ENCODE data around the gene NAP1L5. TPM values are rescaled to one million over a fixed set of nuclear protein-coding genes. Genes with fewer than 3 reads are reported as not detected.

Gene NAP1L5
- total RNA-seq, 1 donor from 2014 or later: 4.7 TPM

DNA sequence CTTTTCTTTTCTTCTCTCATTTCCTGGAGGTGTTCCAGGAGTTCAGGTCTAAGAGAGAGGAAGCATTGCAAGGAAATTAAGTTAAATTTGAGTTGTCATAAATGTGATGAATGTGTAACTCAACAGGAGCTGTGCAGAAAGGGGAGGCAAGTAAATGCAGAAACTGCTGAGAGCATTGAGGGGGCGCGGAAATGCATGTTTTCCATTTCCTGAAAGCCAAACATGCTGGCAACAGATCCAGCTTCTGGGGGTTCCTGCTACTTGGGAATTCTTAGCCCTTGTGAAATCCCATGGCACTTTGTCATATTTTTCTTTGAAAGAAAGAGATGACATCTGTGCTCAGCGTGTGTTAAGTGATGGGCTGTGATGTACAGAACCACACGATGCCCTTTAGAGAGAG, 33.8 kb upstream of the NAP1L5 start:
- no peaks in the 10 kb centered on the region for H3K4me1 ChIP-seq (ENCODE audit: insufficient read depth, low read length)
- Mint-ChIP-seq H3K4me1 (ENCODE audit: low read depth, unreplicated experiment) (peaks cover 1% of the 10 kb centered on the region), H3K27ac (ENCODE audit: unreplicated experiment) (no peak overlapping the region), H3K9me3 (ENCODE audit: unreplicated experiment) (no peaks in the 10 kb centered on the region), H3K27me3 (ENCODE audit: low read depth, unreplicated experiment) (no peaks in the 10 kb centered on the region), H3K4me3 (ENCODE audit: unreplicated experiment) (no peak overlapping the region), H3K36me3 (ENCODE audit: low read depth, unreplicated experiment) (peaks cover 15% of the 10 kb centered on the region)
- H3K79me2 ChIP-seq (ENCODE audit: insufficient read depth, low read length): no peaks in the 10 kb centered on the region
- TF ChIP-seq, protein P1, sequence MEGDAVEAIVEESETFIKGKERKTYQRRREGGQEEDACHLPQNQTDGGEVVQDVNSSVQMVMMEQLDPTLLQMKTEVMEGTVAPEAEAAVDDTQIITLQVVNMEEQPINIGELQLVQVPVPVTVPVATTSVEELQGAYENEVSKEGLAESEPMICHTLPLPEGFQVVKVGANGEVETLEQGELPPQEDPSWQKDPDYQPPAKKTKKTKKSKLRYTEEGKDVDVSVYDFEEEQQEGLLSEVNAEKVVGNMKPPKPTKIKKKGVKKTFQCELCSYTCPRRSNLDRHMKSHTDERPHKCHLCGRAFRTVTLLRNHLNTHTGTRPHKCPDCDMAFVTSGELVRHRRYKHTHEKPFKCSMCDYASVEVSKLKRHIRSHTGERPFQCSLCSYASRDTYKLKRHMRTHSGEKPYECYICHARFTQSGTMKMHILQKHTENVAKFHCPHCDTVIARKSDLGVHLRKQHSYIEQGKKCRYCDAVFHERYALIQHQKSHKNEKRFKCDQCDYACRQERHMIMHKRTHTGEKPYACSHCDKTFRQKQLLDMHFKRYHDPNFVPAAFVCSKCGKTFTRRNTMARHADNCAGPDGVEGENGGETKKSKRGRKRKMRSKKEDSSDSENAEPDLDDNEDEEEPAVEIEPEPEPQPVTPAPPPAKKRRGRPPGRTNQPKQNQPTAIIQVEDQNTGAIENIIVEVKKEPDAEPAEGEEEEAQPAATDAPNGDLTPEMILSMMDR (IDR thresholded peaks at IDR 0.05; ENCODE audit: insufficient read depth, low read depth, low read length): no peak
- TF ChIP-seq EZH2 (IDR thresholded peaks at IDR 0.05; ENCODE audit: insufficient read depth, low read length): no peak
- no peak for FAIRE-seq
- DNase-seq (ENCODE audit: low read depth): no peak
- no peak overlapping the region for H3K4me2 ChIP-seq (ENCODE audit: low read length)
- H3K4me3 ChIP-seq (ENCODE audit: insufficient read depth, low read depth, low read length): no peak overlapping the region
- H3K9ac ChIP-seq (ENCODE audit: low read length): no peak overlapping the region
- H3K27ac ChIP-seq (ENCODE audit: low read depth, low read length): no peak overlapping the region
- no peaks in the 10 kb centered on the region for H4K20me1 ChIP-seq (ENCODE audit: insufficient read depth, low read length)
- H3K9me3 ChIP-seq (ENCODE audit: insufficient read depth, low read depth, low read length): no peaks in the 10 kb centered on the region
- no peaks in the 10 kb centered on the region for H3K27me3 ChIP-seq (ENCODE audit: insufficient read depth, low read length)
- no peak overlapping the region for H2AFZ ChIP-seq (ENCODE audit: low read depth, low read length)
- H3K36me3 ChIP-seq (ENCODE audit: insufficient read depth, low read length): peaks cover 11% of the 10 kb centered on the region

- no peaks in the 10 kb centered on the region for H3K79me2 ChIP-seq (ENCODE audit: insufficient read depth, low read length)
- no peak overlapping the region for H3K4me3 Mint-ChIP-seq (ENCODE audit: unreplicated experiment)
- H3K36me3 ChIP-seq (ENCODE audit: insufficient read depth, low read length): peaks cover 11% of the 10 kb centered on the region
- H3K9me3 Mint-ChIP-seq (ENCODE audit: unreplicated experiment): no peaks in the 10 kb centered on the region
- TF ChIP-seq, protein P1 (IDR thresholded peaks at IDR 0.05; ENCODE audit: insufficient read depth, low read depth, low read length): no peak
- no peak for TF ChIP-seq EZH2 (IDR thresholded peaks at IDR 0.05; ENCODE audit: insufficient read depth, low read length)
- peaks cover 1% of the 10 kb centered on the region for H3K4me1 Mint-ChIP-seq (ENCODE audit: low read depth, unreplicated experiment)
- no peaks in the 10 kb centered on the region for H3K9me3 ChIP-seq (ENCODE audit: insufficient read depth, low read depth, low read length)
- H3K27ac ChIP-seq (ENCODE audit: low read depth, low read length): no peak overlapping the region
- no peak overlapping the region for H3K27ac Mint-ChIP-seq (ENCODE audit: unreplicated experiment)
- H3K27me3 Mint-ChIP-seq (ENCODE audit: low read depth, unreplicated experiment): no peaks in the 10 kb centered on the region
- no peak overlapping the region for H3K4me2 ChIP-seq (ENCODE audit: low read length)
- no peak overlapping the region for H3K4me3 ChIP-seq (ENCODE audit: insufficient read depth, low read depth, low read length)
- H3K27me3 ChIP-seq (ENCODE audit: insufficient read depth, low read length): no peaks in the 10 kb centered on the region
- no peaks in the 10 kb centered on the region for H3K4me1 ChIP-seq (ENCODE audit: insufficient read depth, low read length)
- no peaks in the 10 kb centered on the region for H4K20me1 ChIP-seq (ENCODE audit: insufficient read depth, low read length)
- H3K36me3 Mint-ChIP-seq (ENCODE audit: low read depth, unreplicated experiment): peaks cover 15% of the 10 kb centered on the region
- no peak overlapping the region for H3K9ac ChIP-seq (ENCODE audit: low read length)
- DNase-seq (ENCODE audit: low read depth) (no peak), FAIRE-seq (no peak)
- no peak overlapping the region for H2AFZ ChIP-seq (ENCODE audit: low read depth, low read length)
These were observed 33.2 kb upstream of the NAP1L5 start for GRCh38 chr4:88730811-88731210.

- Histone ChIP-seq H2AFZ (ENCODE audit: low read depth, low read length) (no peak overlapping the region), H3K4me3 (ENCODE audit: insufficient read depth, low read depth, low read length) (no peak overlapping the region), H4K20me1 (ENCODE audit: insufficient read depth, low read length) (no peaks in the 10 kb centered on the region), H3K9ac (ENCODE audit: low read length) (no peak overlapping the region), H3K27ac (ENCODE audit: low read depth, low read length) (no peak overlapping the region), H3K79me2 (ENCODE audit: insufficient read depth, low read length) (no peaks in the 10 kb centered on the region), H3K4me2 (ENCODE audit: low read length) (no peak overlapping the region), H3K27me3 (ENCODE audit: insufficient read depth, low read length) (no peaks in the 10 kb centered on the region), H3K9me3 (ENCODE audit: insufficient read depth, low read depth, low read length) (no peaks in the 10 kb centered on the region), H3K4me1 (ENCODE audit: insufficient read depth, low read length) (no peaks in the 10 kb centered on the region), H3K36me3 (ENCODE audit: insufficient read depth, low read length) (peaks cover 11% of the 10 kb centered on the region)
- H3K4me1 Mint-ChIP-seq (ENCODE audit: low read depth, unreplicated experiment): peaks cover 1% of the 10 kb centered on the region
- TF ChIP-seq, protein P1 (IDR thresholded peaks at IDR 0.05; ENCODE audit: insufficient read depth, low read depth, low read length): no peak
- no peak for TF ChIP-seq EZH2 (IDR thresholded peaks at IDR 0.05; ENCODE audit: insufficient read depth, low read length)
- FAIRE-seq (no peak), DNase-seq (ENCODE audit: low read depth) (no peak)
- no peaks in the 10 kb centered on the region for H3K27me3 Mint-ChIP-seq (ENCODE audit: low read depth, unreplicated experiment)
- no peak overlapping the region for H3K4me3 Mint-ChIP-seq (ENCODE audit: unreplicated experiment)
- H3K27ac Mint-ChIP-seq (ENCODE audit: unreplicated experiment): no peak overlapping the region
- peaks cover 15% of the 10 kb centered on the region for H3K36me3 Mint-ChIP-seq (ENCODE audit: low read depth, unreplicated experiment)
- H3K9me3 Mint-ChIP-seq (ENCODE audit: unreplicated experiment): no peaks in the 10 kb centered on the region
These were observed 31.6 kb upstream of the NAP1L5 start for GRCh38 chr4:88729146-88729760.

Measured in astrocyte (in vitro differentiated cells and primary cell).